Left lobe of liver (tissue), 2 donors: ENCODE measurements around the gene TSHB. TPM values are rescaled to one million over a fixed set of nuclear protein-coding genes. Genes with fewer than 3 reads are reported as not detected.

Experiments
- ATAC-seq: fragments of 200-7000 bp; cut with Tn5 transposase; one replicate; pipeline ENCODE4 v1.9.1; 2020; ENCODE audit warnings: mild to moderate bottlenecking, moderate library complexity
- DNase-seq: peaks from one replicate; pipeline ENCODE4 v3.0.0-alpha.2; 2020; ENCODE audit warnings: low spot score
- total RNA-seq: library from RNA; stranded (reverse); gene quantifications from one replicate; pipeline ENCODE4 v1.2.1, GENCODE V29; 2021
- donor health status: DM: no; HTN: no; CAD: no; lungs with moderate emphysema.
- donor health status: DM: no; HTN: yes; CAD: no.

Gene TSHB
- total RNA-seq, 1 donor from 2014 or later = not detected

GRCh38 chr1:115059316-115059715, 29.7 kb downstream of the TSHB start:
- ATAC-seq = no peak
- no peak for DNase-seq

- no peak for ATAC-seq
- no peak for DNase-seq
Observed at GRCh38 chr1:115060501-115060900, 30.9 kb downstream of the TSHB start.

- ATAC-seq = no peak
- no peak for DNase-seq
Observed at GRCh38 chr1:115062542-115063004, 32.9 kb downstream of the TSHB start.

- DNase-seq (no peak), ATAC-seq (no peak)
Observed at GRCh38 chr1:115063228-115063901, 33.7 kb downstream of the TSHB start.

- no peak for DNase-seq
- no peak for ATAC-seq
Observed at GRCh38 chr1:115064461-115064860, 34.8 kb downstream of the TSHB start.

- DNase-seq = no peak
- no peak for ATAC-seq
Observed at GRCh38 chr1:115065021-115065420, 35.4 kb downstream of the TSHB start.

GRCh38 chr1:115067161-115067859, 37.7 kb downstream of the TSHB start:
- no peak for ATAC-seq
- no peak for DNase-seq

- no peak for DNase-seq
Observed at GRCh38 chr1:115068826-115069585, 39.4 kb downstream of the TSHB start.

GRCh38 chr1:115069659-115070308, 40.2 kb downstream of the TSHB start:
- DNase-seq (no peak), ATAC-seq (no peak)

More at GRCh38 chr1:115068826-115069585, 39.4 kb downstream of the TSHB start:
- no peak for ATAC-seq

GRCh38 chr1:115071012-115071664, 41.5 kb downstream of the TSHB start:
- no peak for DNase-seq
- ATAC-seq = no peak

GRCh38 chr1:115073298-115074087, 43.9 kb downstream of the TSHB start:
- no peak for ATAC-seq

GRCh38 chr1:115074839-115075534, 45.4 kb downstream of the TSHB start:
- ATAC-seq (no peak), DNase-seq (no peak)

More at GRCh38 chr1:115073298-115074087, 43.9 kb downstream of the TSHB start:
- no peak for DNase-seq

- ATAC-seq (no peak), DNase-seq (no peak)
Observed at GRCh38 chr1:115076384-115076915, 46.8 kb downstream of the TSHB start.

GRCh38 chr1:115077286-115077983, 47.8 kb downstream of the TSHB start:
- DNase-seq = no peak
- no peak for ATAC-seq

GRCh38 chr1:115077984-115078330, 48.3 kb downstream of the TSHB start:
- ATAC-seq (no peak), DNase-seq (no peak)

- no peak for ATAC-seq
- DNase-seq = no peak
Observed at GRCh38 chr1:115078708-115079107, 49.1 kb downstream of the TSHB start.

GRCh38 chr1:115082949-115083348, 53.3 kb downstream of the TSHB start:
- ATAC-seq (no peak), DNase-seq (no peak)
